HepG2 (cell line): ENCODE measurements around the gene SIRT7. TPM values are rescaled to one million over a fixed set of nuclear protein-coding genes. Genes with fewer than 3 reads are reported as not detected.

Experiments used
- ATF6 ChIP-seq: sonication (generic); formaldehyde crosslinking; conservative IDR thresholded peaks from 2 replicates; pipeline ENCODE4 v1.4.0; 2020; ENCODE audit warnings: missing genetic modification reagents
- CCDC6 ChIP-seq: sonication (generic); formaldehyde crosslinking; IDR thresholded peaks from 2 replicates; pipeline ENCODE4 v1.8.1; 2022; ENCODE audit warnings: mild to moderate bottlenecking, missing genetic modification reagents, moderate library complexity
- CREBL2 ChIP-seq: sonication (generic); formaldehyde crosslinking; IDR thresholded peaks from 2 replicates; pipeline ENCODE4 v1.8.1; 2023; ENCODE audit warnings: missing genetic modification reagents, mild to moderate bottlenecking, borderline replicate concordance
- CREM ChIP-seq, 2 experiments: sonication (generic) in 1 of 2; formaldehyde crosslinking in 1 of 2; IDR thresholded peaks; 2 replicates each; pipeline versions ENCODE4 v1.4.0 to v1.6.1; 2016 to 2020; ENCODE audit warnings: antibody characterized with exemption in 1 of 2, mild to moderate bottlenecking in 1 of 2, missing genetic modification reagents in 1 of 2
- FOSL2 ChIP-seq: sonication (generic); formaldehyde crosslinking; IDR thresholded peaks from 2 replicates; pipeline ENCODE4 v1.4.0; 2020; ENCODE audit warnings: missing genetic modification reagents
- FOXA1 ChIP-seq, 2 experiments: fragments of 450-650 bp in 1 of 2; sonication (generic) in 1 of 2; formaldehyde crosslinking in 1 of 2; IDR thresholded peaks; 2 replicates each; pipeline versions ENCODE4 v1.4.0 to v1.6.1; 2016 to 2020; ENCODE audit warnings: missing genetic modification reagents in 1 of 2
- HMG20B ChIP-seq: conservative IDR thresholded peaks from 2 replicates; pipeline ENCODE4 v1.6.1; 2016; ENCODE audit warnings: missing genetic modification reagents, missing compliant biosample characterization
- MEF2D ChIP-seq: sonication (generic); formaldehyde crosslinking; IDR thresholded peaks from 2 replicates; pipeline ENCODE4 v1.5.1; 2020; ENCODE audit warnings: mild to moderate bottlenecking, missing genetic modification reagents
- PHF5A ChIP-seq: IDR thresholded peaks from one replicate; pipeline ENCODE4 v1.6.1; 2018; ENCODE audit warnings: low read depth, missing genetic modification reagents; ENCODE audit not compliant: unreplicated experiment
- POLR2G ChIP-seq: fragments of 200-400 bp; formaldehyde crosslinking; IDR thresholded peaks from 2 replicates; pipeline ENCODE4 v1.6.1; 2018; ENCODE audit warnings: mild to moderate bottlenecking, low read depth, low read length, moderate library complexity
- RAD51 ChIP-seq: fragments of 450-650 bp; IDR thresholded peaks from 2 replicates; pipeline ENCODE4 v1.6.1; 2016; ENCODE audit warnings: borderline replicate concordance
- RBFOX2 ChIP-seq: fragments of 200-400 bp; formaldehyde crosslinking; IDR thresholded peaks from 2 replicates; pipeline ENCODE4 v1.6.1; 2017; ENCODE audit warnings: low read depth, mild to moderate bottlenecking, low read length
- SSRP1 ChIP-seq: IDR thresholded peaks from 2 replicates; pipeline ENCODE4 v1.6.1; 2016; ENCODE audit warnings: control low read depth
- TBX2 ChIP-seq: sonication (generic); formaldehyde crosslinking; IDR thresholded peaks from 2 replicates; pipeline ENCODE4 v1.5.0; 2020; ENCODE audit warnings: missing genetic modification reagents, mild to moderate bottlenecking, borderline replicate concordance
- TFAP4 ChIP-seq: sonication (generic); IDR thresholded peaks from 2 replicates; pipeline ENCODE4 v1.6.1; 2016; ENCODE audit warnings: low read depth, borderline replicate concordance
- TOE1 ChIP-seq: sonication (generic); formaldehyde crosslinking; IDR thresholded peaks from 2 replicates; pipeline ENCODE4 v1.4.0; 2020; ENCODE audit warnings: mild to moderate bottlenecking, missing genetic modification reagents
- UBTF ChIP-seq: sonication (generic); formaldehyde crosslinking; IDR thresholded peaks from 2 replicates; pipeline ENCODE4 v1.4.0; 2020; ENCODE audit warnings: mild to moderate bottlenecking, missing genetic modification reagents
- ZBTB39 ChIP-seq: sonication (generic); formaldehyde crosslinking; IDR thresholded peaks from 2 replicates; pipeline ENCODE4 v1.5.0; 2020; ENCODE audit warnings: missing genetic modification reagents
- ZBTB8A ChIP-seq: sonication (generic); formaldehyde crosslinking; IDR thresholded peaks from 2 replicates; pipeline ENCODE4 v1.4.0; 2020; ENCODE audit warnings: mild to moderate bottlenecking, low read depth, missing genetic modification reagents, borderline replicate concordance
- ZNF432 ChIP-seq: sonication (generic); formaldehyde crosslinking; IDR thresholded peaks from 2 replicates; pipeline ENCODE4 v1.5.0; 2020; ENCODE audit warnings: missing genetic modification reagents, mild to moderate bottlenecking, borderline replicate concordance
- ZNF629 ChIP-seq: sonication (generic); formaldehyde crosslinking; conservative IDR thresholded peaks from 2 replicates; pipeline ENCODE4 v1.5.0; 2020; ENCODE audit warnings: missing genetic modification reagents
- polyA plus RNA-seq, 8 experiments: library from polyadenylated mRNA; depleted of rRNA in 3 of 8; stranded (reverse) in 7 of 8; unstranded in 1 of 8; fragments of >200 nt; fragmentation: Illumina TruSeq in 4 of 8; extraction: Trizol in 4 of 8; gene quantifications; 2 replicates each; pipeline versions ENCODE4 v1.2.1 to v1.2.3, GENCODE V29; 2011 to 2016; ENCODE audit warnings: low read depth in 4 of 8, missing spikeins in 1 of 8, mixed read lengths in 1 of 8; ENCODE audit not compliant: insufficient read depth in 1 of 8
- total RNA-seq, 5 experiments: library from RNA; depleted of rRNA; stranded (reverse); fragments of >200 nt; fragmentation: Illumina TruSeq; extraction: Trizol; gene quantifications; 2 replicates each; pipeline ENCODE4 v1.2.3, GENCODE V29; 2016; ENCODE audit warnings: low read depth in 1 of 5

SIRT7 gene
- total and polyA plus RNA-seq, 2 of the 13 experiments (the other 11 are each of a cell fraction or from before 2014, with no cell fraction given) = 8.3 to 24.8 TPM

GRCh38 chr17:81916234-81917001 lies 1.6 kb downstream of the SIRT7 start (continued):
- no peak for TF ChIP-seq ZBTB39 (CRISPR knock-in tag)
- no peak for TF ChIP-seq FOXA1 (IDR thresholded peaks at IDR 0.05)
- no peak for TF ChIP-seq FOXA1 (CRISPR knock-in tag; IDR thresholded peaks at IDR 0.05)
- TF ChIP-seq ZNF629 (CRISPR knock-in tag) = no peak
- TF ChIP-seq UBTF (CRISPR knock-in tag) = no peak
- no peak for TF ChIP-seq SSRP1
- no peak for TF ChIP-seq HMG20B (CRISPR knock-in tag)
- no peak for TF ChIP-seq TBX2
- TF ChIP-seq RAD51 = peak; percentile 38; the same call in 1 of the 2 replicates
- TF ChIP-seq CREM (IDR thresholded peaks at IDR 0.05) = no peak
- no peak for TF ChIP-seq CREM (CRISPR knock-in tag; IDR thresholded peaks at IDR 0.05)
- TF ChIP-seq ATF6 = no peak
- no peak for TF ChIP-seq TFAP4
- TF ChIP-seq POLR2G = peak; percentile 41; the same call in 1 of the 2 replicates
- TF ChIP-seq ZNF432 (CRISPR knock-in tag) = no peak
- no peak for TF ChIP-seq ZBTB8A (CRISPR knock-in tag)
- no peak for TF ChIP-seq CREBL2 (CRISPR knock-in tag)
- no peak for TF ChIP-seq RBFOX2
- TF ChIP-seq FOSL2 = 0 out of 2 replicates have a peak, but pooled peaks have one; percentile 41
- TF ChIP-seq PHF5A = no peak
- no peak for TF ChIP-seq TOE1 (CRISPR knock-in tag)
- peak; percentile 29; the same call in 1 of the 2 replicates for TF ChIP-seq CCDC6 (CRISPR knock-in tag)
- TF ChIP-seq MEF2D (CRISPR knock-in tag) = no peak
